Aorta (tissue), 5 donors: ENCODE measurements around the gene KLF2. TPM values are rescaled to one million over a fixed set of nuclear protein-coding genes. Genes with fewer than 3 reads are reported as not detected.
"Not testable (repeated sequence)": the region's sequence is repeated elsewhere in the genome, so short reads cannot be mapped to it uniquely, and the experiment has no call there.

Source experiments
- ATAC-seq: fragments of 200-7000 bp; cut with Tn5 transposase; one replicate; pipeline ENCODE4 v1.9.1; 2022; ENCODE audit warnings: moderate library complexity; ENCODE audit not compliant: low FRiP score
- DNase-seq, 2 donors: peaks; one replicate each; pipeline ENCODE4 v3.0.0-alpha.2; 2020
- H3K27ac ChIP-seq, 2 donors: one replicate each; pipeline ENCODE4 v1.5.1; 2013; ENCODE audit warnings: low read length in 2 of 2, mild to moderate bottlenecking in 2 of 2, moderate library complexity in 2 of 2, control low read depth in 1 of 2, inconsistent platforms in 1 of 2, low read depth in 1 of 2
- H3K27me3 ChIP-seq, 2 donors: one replicate each; pipeline ENCODE4 v1.6.1; 2013; ENCODE audit warnings: control low read depth in 1 of 2, low read length in 1 of 2, mild to moderate bottlenecking in 1 of 2, moderate library complexity in 1 of 2; ENCODE audit not compliant: insufficient read depth in 2 of 2, control insufficient read depth in 1 of 2
- H3K36me3 ChIP-seq, 2 donors: one replicate each; pipeline ENCODE4 v1.6.1; 2013; ENCODE audit warnings: control low read depth in 1 of 2, low read length in 1 of 2, mild to moderate bottlenecking in 1 of 2; ENCODE audit not compliant: insufficient read depth in 2 of 2, control insufficient read depth in 1 of 2
- H3K4me1 ChIP-seq, 2 donors: one replicate each; pipeline ENCODE4 v1.6.1; 2013; ENCODE audit warnings: low read length in 2 of 2, control low read depth in 1 of 2, mild to moderate bottlenecking in 1 of 2, moderate library complexity in 1 of 2; ENCODE audit not compliant: insufficient read depth in 2 of 2, control insufficient read depth in 1 of 2
- H3K4me3 ChIP-seq, 2 donors: one replicate each; pipeline ENCODE4 v1.5.1; 2013; ENCODE audit warnings: low read length in 2 of 2, control low read depth in 1 of 2, mild to moderate bottlenecking in 1 of 2
- H3K9me3 ChIP-seq: one replicate; pipeline ENCODE4 v1.6.1; 2013; ENCODE audit warnings: mild to moderate bottlenecking, low read length; ENCODE audit not compliant: control insufficient read depth
- WGBS, 2 donors: extraction: QIAGEN DNeasy Blood & Tissue Kit; methylation state at CpG; one replicate each; pipeline ENCODE4 v1.1.7; 2013; 5-methylcytosine and 5-hydroxymethylcytosine counted together
- intact Hi-C, 2 donors: fragments of 100-400 bp; cut with DNase I; formaldehyde crosslinking; loops; one replicate each; pipeline versions ENCODE4 v1.14.2 to v1.15.0; 2022
- long read RNA-seq, 2 donors: library from polyadenylated mRNA; unstranded; transcript quantifications; one replicate each; pipeline ENCODE4 v2.0.0, GENCODE V29; 2020 to 2021
- polyA plus RNA-seq, 2 donors: library from polyadenylated mRNA; stranded (reverse); fragments of 200-250 nt; gene quantifications; one replicate each; pipeline ENCODE4 v1.2.3, GENCODE V29; 2013
- total RNA-seq, 2 donors: library from RNA; stranded (reverse); fragmentation: NEBNext Ultra II Directional; extraction: Animal tissue kit (Norgen Biotek cat#: 25700); gene quantifications; one replicate each; pipeline ENCODE4 v1.2.1, GENCODE V29; 2021
- donor health status: healthy with polysubstance abuse.
- donor health status: Bipolar disorder and iron deficiency.
- donor health status: DM: no; HTN: no; CAD: no.
- donor health status: DM: no; HTN: no; CAD: no.
- donor health status: DM: yes; HTN: yes; CAD: no.

Gene KLF2
- 100 to 1,000 TPM in 1 of 2 donors, 10 to 100 TPM in 1; 98.9 to 223 TPM for total RNA-seq
- polyA plus RNA-seq, result 10 to 100 TPM in 1 of 2 donors, 1 to 10 TPM in 1; 4.8 to 12.4 TPM
- long read RNA-seq, donor 1, partial matches to known transcripts, result 11 of 22 reads
- long read RNA-seq, donor 1, other reads (novel, unspliced or antisense), result 10 of 22 reads
- long read RNA-seq, donor 2, transcript KLF2-201 (3 exons, 2,018 nt), result major isoform, 40 of 100 reads
- long read RNA-seq, donor 2, partial matches to known transcripts, result 49 of 100 reads
- long read RNA-seq, donor 2, other reads (novel, unspliced or antisense), result 11 of 100 reads

DNA sequence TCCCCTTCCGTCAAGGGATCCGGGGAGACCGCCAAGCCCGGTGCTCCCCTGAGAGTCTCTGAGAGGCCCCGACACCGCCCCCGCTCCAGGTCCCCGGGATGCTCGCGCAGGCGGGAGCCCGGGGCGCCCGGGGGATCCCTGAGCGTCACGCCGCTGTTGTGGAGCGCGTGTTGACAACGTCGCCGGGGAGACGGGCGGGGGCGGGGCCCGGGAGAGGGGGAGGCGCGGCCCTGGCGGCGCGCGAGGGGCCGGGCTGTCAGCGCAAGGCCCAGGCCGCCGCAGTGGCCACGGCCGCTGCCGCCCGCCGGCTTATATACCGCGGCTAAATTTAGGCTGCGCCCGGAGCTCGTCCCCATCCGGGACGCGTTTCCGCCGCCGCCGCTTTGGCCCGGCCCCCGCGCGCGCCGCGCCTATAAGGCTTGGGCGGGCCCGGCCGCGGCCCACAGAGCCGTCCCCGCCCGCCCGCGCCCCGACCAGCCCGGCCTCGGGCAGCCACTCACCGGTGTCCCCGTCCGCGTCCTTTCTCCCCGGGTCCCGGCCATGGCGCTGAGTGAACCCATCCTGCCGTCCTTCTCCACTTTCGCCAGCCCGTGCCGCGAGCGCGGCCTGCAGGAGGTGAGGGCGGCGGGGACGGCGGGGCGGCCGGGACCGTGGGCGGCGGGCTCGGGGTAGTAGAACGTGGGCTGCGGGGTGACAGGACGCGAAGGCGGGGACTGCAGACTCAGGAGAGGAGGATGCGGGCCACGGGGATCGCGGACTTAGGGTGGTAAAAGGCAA is at the start of gene KLF2:
KLF2 (plus strand) TSS at position 443 of the 777 bp plus-strand sequence; CDS start at position 541, 98 bp downstream.
- WGBS, 2 donors, result 0 to 1% methylated on average over 70 to 105 of the region's 105 CpGs
- Histone ChIP-seq H3K36me3 (no peaks in the 10 kb centered on the region), H3K27me3 (no peaks in the 10 kb centered on the region), H3K4me3 (peak within 1 kb of the TSS; percentile 61 to 69), H3K9me3 (no peaks in the 10 kb centered on the region), H3K4me1 (no peaks in the 10 kb centered on the region), H3K27ac (peak within 1 kb of the TSS; percentile 96 to 99)
- DNase-seq, result peak; percentile 97 to 99
- peak; percentile 87 for ATAC-seq
- intact Hi-C loops, result loop anchor here (5.0 kb wide), 4 partner anchors 32 to 257 kb away; no protein-coding TSS in a partner anchor

DNA sequence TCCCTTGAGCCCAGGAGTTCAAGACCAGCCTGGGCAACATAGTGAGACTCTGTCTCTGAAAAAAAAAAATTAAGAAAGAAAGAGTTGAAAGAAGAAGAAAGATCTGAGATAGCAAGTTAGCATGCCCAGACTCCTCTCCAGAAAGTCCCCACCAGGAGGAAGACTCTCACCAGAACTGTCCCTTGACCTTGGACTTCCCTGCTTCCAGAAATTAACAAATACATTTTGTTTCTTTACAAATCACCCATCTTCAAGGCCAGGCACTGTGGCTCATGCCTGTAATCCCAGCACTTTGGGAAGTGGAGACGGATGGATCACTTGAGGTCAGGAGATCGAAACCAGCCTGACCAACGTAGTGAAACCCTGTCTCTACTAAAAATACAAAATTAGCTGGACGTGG is 44.3 kb upstream of the KLF2 start:
- H3K36me3 ChIP-seq, result no peaks in the 10 kb centered on the region
- no peak overlapping the region for H3K4me3 ChIP-seq
- no peak overlapping the region for H3K27ac ChIP-seq
- intact Hi-C loops, result loop anchor here in 1 of 2 donors (5.0 kb wide), 1 partner anchor 42 kb away; the partner anchor contains the start of gene KLF2
- H3K9me3 ChIP-seq, result no peaks in the 10 kb centered on the region
- H3K4me1 ChIP-seq, result no peaks in the 10 kb centered on the region
- no peak for ATAC-seq
- 82 to 90% methylated on average over 4 of the region's 4 CpGs for WGBS, 2 donors
- no peak for DNase-seq
- no peaks in the 10 kb centered on the region for H3K27me3 ChIP-seq

DNA sequence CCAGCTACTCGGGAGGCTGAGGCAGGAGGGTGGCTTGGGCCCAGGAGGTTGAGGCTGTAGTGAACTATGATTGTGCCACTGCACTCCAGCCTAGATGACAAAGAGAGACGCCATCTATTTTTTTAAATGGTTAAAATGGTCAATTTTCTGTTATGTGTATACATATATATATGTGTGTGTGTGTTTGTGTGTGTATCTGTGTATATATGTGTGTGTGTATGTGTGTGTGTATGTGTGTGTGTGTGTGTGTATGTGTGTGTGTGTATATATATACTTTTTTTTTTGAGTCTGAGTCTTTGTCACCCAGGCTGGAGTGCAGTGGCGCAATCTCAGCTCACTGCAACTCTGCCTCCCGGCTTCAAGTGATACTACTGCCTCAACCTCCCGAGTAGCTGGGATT is 42.9 kb upstream of the KLF2 start:
- no peak for DNase-seq
- no peaks in the 10 kb centered on the region for H3K27me3 ChIP-seq
- no peaks in the 10 kb centered on the region for H3K9me3 ChIP-seq
- ATAC-seq, result no peak
- no peak overlapping the region for H3K4me3 ChIP-seq
- H3K36me3 ChIP-seq, result no peaks in the 10 kb centered on the region
- 96 to 97% methylated on average over 5 of the region's 5 CpGs for WGBS, 2 donors
- no peak overlapping the region for H3K27ac ChIP-seq
- H3K4me1 ChIP-seq, result no peaks in the 10 kb centered on the region
- intact Hi-C loops, result loop anchor here in 1 of 2 donors (5.0 kb wide), 1 partner anchor 41 kb away; the partner anchor contains the start of gene KLF2

DNA sequence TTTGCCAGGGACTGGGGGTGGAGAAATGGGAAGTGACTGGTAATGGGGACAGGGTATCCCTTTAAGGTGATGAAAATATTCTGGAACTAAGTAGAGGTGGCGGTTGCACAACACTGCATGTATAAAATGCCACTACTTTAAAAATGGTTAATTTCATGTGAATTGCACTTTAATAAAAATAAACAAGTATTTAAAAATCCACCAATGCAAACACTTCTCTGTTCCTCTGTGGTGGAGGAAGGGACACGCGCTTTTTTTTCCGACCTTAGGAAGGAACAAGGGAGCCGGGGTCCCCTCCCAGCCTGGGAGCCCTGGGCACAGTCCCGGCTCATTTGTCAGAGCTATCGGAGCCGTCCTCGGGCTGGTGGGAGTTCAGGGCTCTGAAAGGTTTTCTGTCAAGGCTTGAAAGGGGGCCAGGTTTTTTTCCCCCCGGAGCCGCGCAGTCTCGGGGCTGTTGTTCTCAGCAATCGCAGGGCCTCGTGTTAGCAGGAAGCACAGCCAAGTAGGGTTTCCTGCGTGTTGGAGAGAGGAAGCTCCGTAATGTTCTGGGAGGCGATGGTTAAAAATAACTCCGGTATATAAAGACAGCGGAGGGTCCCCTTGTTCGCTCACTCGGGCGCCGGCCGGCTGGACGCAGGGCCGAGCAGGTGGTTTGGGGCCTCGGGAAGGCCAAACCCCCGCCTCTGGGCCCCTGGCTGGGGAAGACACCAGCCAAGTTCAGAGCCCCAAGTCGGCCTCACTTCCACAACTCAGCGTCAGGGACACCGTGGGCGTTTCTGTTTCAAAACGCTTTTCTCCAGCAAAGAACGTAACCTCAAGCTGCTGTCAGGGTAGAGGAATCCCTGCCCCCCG is 41.2 kb upstream of the KLF2 start:
- 1 to 3% methylated on average over 36 of the region's 36 CpGs for WGBS, 2 donors
- ATAC-seq, result peak; percentile 88
- Histone ChIP-seq H3K9me3 (no peaks in the 10 kb centered on the region), H3K36me3 (no peaks in the 10 kb centered on the region), H3K4me1 (no peaks in the 10 kb centered on the region), H3K27ac (peak overlapping the region; percentile 81 to 90), H3K27me3 (no peaks in the 10 kb centered on the region), H3K4me3 (no peak overlapping the region)
- intact Hi-C loops, result loop anchor here in 1 of 2 donors (5.0 kb wide), 1 partner anchor 39 kb away; the partner anchor contains the start of gene KLF2
- peak; percentile 89 to 93 for DNase-seq

DNA sequence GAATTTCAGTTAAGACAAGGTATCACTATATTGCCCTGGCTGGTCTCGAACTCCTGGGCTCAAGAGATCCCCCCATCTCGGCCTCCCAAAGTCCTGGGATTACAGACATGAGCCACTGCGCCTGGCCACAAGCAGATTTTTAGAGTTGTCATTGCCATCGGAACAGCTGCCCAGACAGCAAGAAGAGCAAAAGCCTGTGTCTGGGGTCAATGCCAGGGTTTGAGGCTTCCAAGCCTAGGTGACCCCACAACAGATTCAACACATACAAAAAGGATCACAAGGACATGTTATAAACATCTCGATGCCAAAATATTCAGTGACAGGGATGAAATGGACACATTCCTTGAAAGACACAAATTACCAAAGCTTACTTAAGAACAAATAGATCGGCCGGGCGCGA is 40.1 kb upstream of the KLF2 start:
- Histone ChIP-seq H3K9me3 (no peaks in the 10 kb centered on the region), H3K27ac (peak overlapping the region; percentile 81 to 90), H3K4me3 (no peak overlapping the region), H3K4me1 (no peaks in the 10 kb centered on the region), H3K27me3 (no peaks in the 10 kb centered on the region), H3K36me3 (no peaks in the 10 kb centered on the region)
- intact Hi-C loops, result loop anchor here in 1 of 2 donors (5.0 kb wide), 1 partner anchor 38 kb away; the partner anchor contains the start of gene KLF2
- DNase-seq (no peak), ATAC-seq (no peak)
- WGBS, 2 donors, result 88 to 91% methylated on average over 9 of the region's 9 CpGs

DNA sequence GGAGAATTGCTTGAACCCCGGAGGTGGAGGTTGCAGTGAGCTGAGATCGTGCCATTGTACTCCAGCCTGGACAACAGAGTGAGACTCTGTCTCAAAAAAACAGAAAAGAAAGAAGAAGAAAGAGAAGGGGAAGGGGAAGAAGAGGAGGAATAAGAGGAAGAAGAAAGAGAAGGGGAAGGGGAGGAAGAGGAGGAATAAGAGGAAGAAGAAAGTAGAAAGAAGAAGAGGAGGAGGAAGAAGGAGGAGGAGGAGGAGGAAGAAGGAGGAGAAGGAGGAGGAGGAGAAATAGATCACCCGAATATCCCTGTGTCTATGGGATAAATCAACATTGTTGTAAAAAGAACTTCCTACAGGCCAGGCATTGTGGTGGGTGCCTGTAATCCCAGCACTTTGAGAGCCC is 39.5 kb upstream of the KLF2 start:
- intact Hi-C loops, result loop anchor here in 1 of 2 donors (5.0 kb wide), 1 partner anchor 843 kb away; no protein-coding TSS in a partner anchor
- ATAC-seq, result not testable (repeated sequence)

DNA sequence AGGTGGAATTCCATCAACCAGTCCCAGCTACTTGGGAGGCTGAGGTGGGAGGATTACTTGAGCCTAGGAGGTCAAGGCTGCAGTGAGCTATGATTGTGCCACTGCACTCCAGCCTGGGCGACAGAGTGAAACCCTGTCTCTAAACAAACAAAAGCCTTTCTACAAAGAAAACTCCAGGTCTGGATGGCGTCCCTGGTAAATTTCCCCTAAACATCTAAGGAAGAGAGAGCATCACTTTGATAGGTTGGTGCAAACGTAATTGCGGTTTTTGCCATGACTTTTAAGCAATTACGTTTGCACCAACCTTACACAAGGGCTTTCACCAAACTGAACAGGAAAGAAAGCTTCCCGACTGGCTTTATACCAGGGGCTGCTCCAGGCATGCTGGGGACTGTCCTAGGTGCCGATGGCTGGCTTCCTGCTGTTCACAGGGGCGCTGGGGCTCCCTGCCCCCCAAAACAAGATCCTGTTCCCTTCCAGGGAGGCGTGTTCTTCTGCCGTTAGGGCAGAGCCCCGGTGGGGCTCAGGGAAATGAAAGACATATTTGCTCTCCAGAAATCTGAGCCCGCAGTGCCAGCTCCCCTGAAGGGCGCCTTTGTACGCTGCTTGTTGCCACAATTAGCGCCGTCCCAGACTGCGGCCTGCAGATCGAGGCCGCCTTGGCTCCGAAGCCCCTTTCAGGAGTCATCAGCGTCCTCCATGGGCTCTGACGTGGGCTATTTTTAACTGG is 38.7 kb upstream of the KLF2 start:
- DNase-seq, result peak; percentile 61 to 86
- H3K4me3 ChIP-seq, result no peak overlapping the region
- 7 to 10% methylated on average over 22 of the region's 22 CpGs for WGBS, 2 donors
- H3K9me3 ChIP-seq, result no peaks in the 10 kb centered on the region
- no peaks in the 10 kb centered on the region for H3K36me3 ChIP-seq
- intact Hi-C loops, result loop anchor here in 1 of 2 donors (5.0 kb wide), 1 partner anchor 844 kb away; no protein-coding TSS in a partner anchor
- peak overlapping the region; percentile 15 to 97 for H3K27ac ChIP-seq
- H3K4me1 ChIP-seq, result no peaks in the 10 kb centered on the region
- peak; percentile 41 for ATAC-seq
- H3K27me3 ChIP-seq, result no peaks in the 10 kb centered on the region

More for the DNA sequence above, 39.5 kb upstream of the KLF2 start:
- peak overlapping the region; percentile 15 to 56 for H3K27ac ChIP-seq
- not testable (repeated sequence) for H3K36me3 ChIP-seq, H3K4me3 ChIP-seq, H3K9me3 ChIP-seq, H3K27me3 ChIP-seq, DNase-seq, H3K4me1 ChIP-seq
- 87 to 88% methylated on average over 3 of the region's 3 CpGs for WGBS, 2 donors
